GM12878 (cell line): ENCODE results near the gene ABCA4. TPM values are rescaled to one million over a fixed set of nuclear protein-coding genes. Genes with fewer than 3 reads are reported as not detected.

Experiments
- ATAC-seq: fragments of 200-7000 bp; cut with Tn5 transposase; 3 replicates; pipeline ENCODE4 v1.9.1; 2020; ENCODE audit warnings: mild to moderate bottlenecking, moderate library complexity
- BruUV-seq: library from RNA; stranded (reverse); fragments of 400-500 nt; replicated peaks from 2 replicates; lab custom pipeline; 2021; lab: Mats Ljungman, UMichigan
- CTCF ChIA-PET: fragments of 300-600 bp; sonication (Branson Sonifier 250); formaldehyde crosslinking; extraction: SDS; loops from one replicate; lab custom pipeline; 2021; ENCODE audit warnings: inconsistent platforms; lab: Yijun Ruan, JAX
- POLR2A ChIA-PET: fragments of 350-600 bp; formaldehyde crosslinking; extraction: SDS; loops from one replicate; lab custom pipeline; 2021; ENCODE audit warnings: inconsistent platforms; lab: Charles Lee
- RAD21 ChIA-PET: fragments of 300-600 bp; sonication (Branson Sonifier 250); formaldehyde crosslinking; loops from one replicate; lab custom pipeline; 2023; ENCODE audit warnings: antibody characterized with exemption; ENCODE audit not compliant: unreplicated experiment; lab: Charles Lee
- SMC1A ChIA-PET: fragments of 300-600 bp; sonication (Branson Sonifier 250); formaldehyde crosslinking; loops from one replicate; lab custom pipeline; 2023; ENCODE audit not compliant: unreplicated experiment, uncharacterized antibody; lab: Charles Lee
- DNase-seq: peaks from one replicate; pipeline ENCODE4 v3.0.0-alpha.2; 2011; ENCODE audit warnings: low read depth, low spot score
- FAIRE-seq: peaks from 3 replicates; lab custom pipeline; 2011; peaks lifted over from hg19 to GRCh38; lab: Jason Lieb, UNC
- H2AFZ ChIP-seq: 2 replicates; pipeline ENCODE4 v1.6.0; 2011; ENCODE audit warnings: low read depth, low read length, control low read depth; ENCODE audit not compliant: control insufficient read depth
- H3K27ac ChIP-seq: 2 replicates; pipeline ENCODE4 v1.5.1; 2011; ENCODE audit warnings: control low read depth; ENCODE audit not compliant: control insufficient read depth, insufficient read depth
- H3K27me3 ChIP-seq, 2 experiments: replicated peaks in 1 of 2; 2 replicates each; pipeline versions ENCODE4 v1.6.0 to v1.6.1; 2011; ENCODE audit warnings: low read length in 1 of 2; ENCODE audit not compliant: control insufficient read depth in 2 of 2, insufficient read depth in 2 of 2
- H3K36me3 ChIP-seq, 2 experiments: 2 replicates each; pipeline ENCODE4 v1.5.1; 2011; ENCODE audit warnings: low read length in 1 of 2; ENCODE audit not compliant: control insufficient read depth in 2 of 2, insufficient read depth in 2 of 2
- H3K4me1 ChIP-seq: 2 replicates; pipeline ENCODE4 v1.6.1; 2011; ENCODE audit warnings: mild to moderate bottlenecking, low read length, moderate library complexity, mixed read lengths; ENCODE audit not compliant: control insufficient read depth, insufficient read depth
- H3K4me2 ChIP-seq: 2 replicates; pipeline ENCODE4 v1.6.0; 2011; ENCODE audit warnings: control low read depth; ENCODE audit not compliant: control insufficient read depth, insufficient read depth
- H3K4me3 ChIP-seq: fragments of 200-600 bp; sonication (generic); 2 replicates; pipeline ENCODE4 v1.5.1; 2016
- H3K79me2 ChIP-seq: 2 replicates; pipeline ENCODE4 v1.6.0; 2011; ENCODE audit warnings: low read length; ENCODE audit not compliant: control insufficient read depth, insufficient read depth
- H3K9ac ChIP-seq: 2 replicates; pipeline ENCODE4 v1.8.0; 2011; ENCODE audit warnings: low read length, control low read depth, mixed read lengths; ENCODE audit not compliant: control insufficient read depth, insufficient read depth
- H3K9me3 ChIP-seq: replicated peaks from 3 replicates; pipeline ENCODE4 v1.5.1; 2011; ENCODE audit warnings: mild to moderate bottlenecking, low read length; ENCODE audit not compliant: control insufficient read depth, insufficient read depth
- H4K20me1 ChIP-seq: 2 replicates; pipeline ENCODE4 v1.6.0; 2011; ENCODE audit not compliant: control insufficient read depth, insufficient read depth
- CHD4 ChIP-seq: fragments of 200-600 bp; sonication (generic); IDR thresholded peaks from 2 replicates; pipeline ENCODE4 v1.6.1; 2016; ENCODE audit warnings: mild to moderate bottlenecking
- CTCF ChIP-seq, 3 experiments: IDR thresholded peaks in 2 of 3; conservative IDR thresholded peaks in 1 of 3; 2 replicates each; pipeline ENCODE4 v1.5.1; 2011; ENCODE audit warnings: low read depth in 3 of 3, low read length in 3 of 3, mild to moderate bottlenecking in 3 of 3, control low read depth in 2 of 3, moderate library complexity in 2 of 3, inconsistent platforms in 1 of 3, mixed read lengths in 1 of 3; ENCODE audit not compliant: control insufficient read depth in 2 of 3, insufficient read depth in 1 of 3; ENCODE audit errors: extremely low read depth in 1 of 3
- EP300 ChIP-seq, 2 experiments: fragments of 150-350 bp in 1 of 2; IDR thresholded peaks; 2 replicates each; pipeline ENCODE4 v1.6.1; 2011 to 2012; ENCODE audit warnings: low read depth in 2 of 2, low read length in 2 of 2, borderline replicate concordance in 1 of 2, improper control_type of control experiment in 1 of 2, inconsistent platforms in 1 of 2; ENCODE audit not compliant: control insufficient read depth in 1 of 2
- GABPA ChIP-seq: IDR thresholded peaks from 2 replicates; pipeline ENCODE4 v1.6.1; 2014; ENCODE audit warnings: antibody characterized with exemption, low read depth, mild to moderate bottlenecking, inconsistent platforms
- HSF1 ChIP-seq: fragments of 150-350 bp; IDR thresholded peaks from 2 replicates; pipeline ENCODE4 v1.6.1; 2014; ENCODE audit warnings: mild to moderate bottlenecking, low read depth, low read length
- KAT2A ChIP-seq: conservative IDR thresholded peaks from 2 replicates; pipeline ENCODE4 v1.6.1; 2011; ENCODE audit warnings: low read depth, low read length; ENCODE audit not compliant: control insufficient read depth
- MYC ChIP-seq: IDR thresholded peaks from 2 replicates; pipeline ENCODE4 v1.6.1; 2011; ENCODE audit warnings: mild to moderate bottlenecking, low read length, moderate library complexity, inconsistent platforms; ENCODE audit not compliant: insufficient read depth, insufficient replicate concordance, insufficient read length, severe bottlenecking
- PML ChIP-seq: IDR thresholded peaks from 2 replicates; pipeline ENCODE4 v1.6.1; 2012; ENCODE audit warnings: low read length, inconsistent platforms
- RBBP5 ChIP-seq: fragments of 200-600 bp; sonication (generic); conservative IDR thresholded peaks from 2 replicates; pipeline ENCODE4 v1.6.1; 2016
- SMAD1 ChIP-seq: fragments of 450-650 bp; IDR thresholded peaks from 2 replicates; pipeline ENCODE4 v1.6.1; 2018; ENCODE audit warnings: mild to moderate bottlenecking, low read depth; ENCODE audit not compliant: partially characterized antibody
- SMAD5 ChIP-seq: IDR thresholded peaks from 2 replicates; pipeline ENCODE4 v1.6.1; 2016; ENCODE audit warnings: antibody characterized with exemption, low read depth
- TCF12 ChIP-seq: IDR thresholded peaks from 2 replicates; pipeline ENCODE4 v1.6.1; 2011; ENCODE audit warnings: low read depth, mild to moderate bottlenecking, low read length
- WRNIP1 ChIP-seq: IDR thresholded peaks from 2 replicates; pipeline ENCODE4 v1.6.1; 2011; ENCODE audit warnings: low read depth, low read length, improper control_type of control experiment, borderline replicate concordance
- ZNF687 ChIP-seq: fragments of 450-650 bp; IDR thresholded peaks from 2 replicates; pipeline ENCODE4 v1.6.1; 2017; ENCODE audit warnings: mild to moderate bottlenecking, moderate library complexity
- WGBS: methylation state at CpG from one replicate; pipeline ENCODE4 v1.1.6; 2016; ENCODE audit warnings: low lambda C conversion rate; ENCODE audit not compliant: insufficient replicate concordance, insufficient coverage; ENCODE audit errors: missing lambda C conversion rate; 5-methylcytosine and 5-hydroxymethylcytosine counted together
- in situ Hi-C: fragments of 300-500 bp; cut with MboI; formaldehyde crosslinking; loops from 9 replicates; pipeline ENCODE4 v1.14.3; 2018; ENCODE audit warnings: mixed read lengths
- intact Hi-C: fragments of 100-400 bp; cut with micrococcal nuclease; formaldehyde crosslinking; loops from one replicate; pipeline ENCODE4 v1.14.2; 2022; ENCODE audit not compliant: unreplicated experiment
- polyA plus RNA-seq, 11 experiments: library from polyadenylated mRNA; depleted of rRNA in 4 of 11; unstranded in 6 of 11; stranded (reverse) in 5 of 11; fragments of >200 nt; fragmentation: Nextera tagmentation in 4 of 11; fragmentation: Illumina TruSeq in 1 of 11; extraction: Ambion mirVana in 4 of 11; extraction: Trizol in 1 of 11; gene quantifications; 1 replicate in 1 of 11; 2 replicates in 10 of 11; pipeline versions ENCODE4 v1.2.1 to v1.2.3, GENCODE V29; 2011 to 2016; ENCODE audit warnings: inconsistent platforms in 2 of 11, missing spikeins in 2 of 11, low read depth in 1 of 11
- total RNA-seq, 4 experiments: library from RNA; depleted of rRNA in 3 of 4; stranded (reverse); fragments of >200 nt in 3 of 4; fragmentation: Illumina TruSeq in 1 of 4; extraction: Trizol in 1 of 4; gene quantifications; 2 replicates each; pipeline versions ENCODE4 v1.2.1 to v1.2.3, GENCODE V29; 2013 to 2021

The ABCA4 gene
- total and polyA plus RNA-seq, 10 of the 15 experiments (the other 5 are each of a cell fraction or from before 2014, with no cell fraction given), result 0.03 to 0.28 (median 0.11) TPM; not detected in 3

- SMC1A ChIA-PET, result interaction anchor here (1.2 kb wide), 1 partner anchor 313 kb away, joined by 3 read pairs; no protein-coding TSS in a partner anchor
- Histone ChIP-seq H3K27ac (no peak overlapping the region), H3K4me2 (no peak overlapping the region), H3K36me3 (no peaks in the 10 kb centered on the region), H3K79me2 (no peaks in the 10 kb centered on the region), H4K20me1 (no peaks in the 10 kb centered on the region), H3K9ac (no peak overlapping the region), H3K4me1 (no peaks in the 10 kb centered on the region), H2AFZ (no peak overlapping the region), H3K27me3 (peaks cover 0 to 1% of the 10 kb centered on the region in 2 experiments; a peak in 2 of 4 replicates), H3K9me3 (no peaks in the 10 kb centered on the region), H3K4me3 (no peak overlapping the region)
- DNase-seq, result no peak
- CTCF ChIA-PET, result interaction anchor here (3.3 to 10.4 kb wide), 2 partner anchors 16 to 313 kb away, joined by 17 to 152 read pairs; no protein-coding TSS in a partner anchor
- in situ Hi-C loops, result no loop called here
- no peak for FAIRE-seq
- no peak for TF ChIP-seq PML
- no peak for TF ChIP-seq TCF12
- TF ChIP-seq MYC, result no peak
- no peak for TF ChIP-seq SMAD1
- TF ChIP-seq WRNIP1, result no peak
- no peak for TF ChIP-seq HSF1
- no peak for TF ChIP-seq GABPA
- TF ChIP-seq EP300 (IDR thresholded peaks at IDR 0.05; ENCODE audit: borderline replicate concordance in 1 of 2, control insufficient read depth in 1 of 2, low read depth in 2 of 2, low read length in 2 of 2), result no peak
- no peak for TF ChIP-seq SMAD5
- TF ChIP-seq KAT2A, result no peak
- no peak for TF ChIP-seq CTCF (IDR thresholded peaks at IDR 0.05 in 2 of 3, conservative IDR thresholded peaks at IDR 0.05 in 1 of 3; ENCODE audit: control insufficient read depth in 2 of 3, extremely low read depth in 1 of 3, insufficient read depth in 1 of 3, low read depth in 3 of 3, low read length in 3 of 3)
- no peak for TF ChIP-seq CHD4
- TF ChIP-seq ZNF687, result no peak
- TF ChIP-seq RBBP5, result no peak
- BruUV-seq, result no TSS peak
- ATAC-seq, result no peak
- intact Hi-C loops, result no loop called here
- RAD21 ChIA-PET, result interaction anchor here (0.6 kb wide), 1 partner anchor 313 kb away, joined by 3 read pairs; no protein-coding TSS in a partner anchor
- WGBS, result 33% methylated on average over 6 of the region's 6 CpGs
- POLR2A ChIA-PET, result no interaction called here
Observed at GRCh38 chr1:94022471-94023189, 98.3 kb downstream of the ABCA4 start.
